Medulla oblongata (tissue), 1 donor: Measurements from ENCODE around the gene SAT2.

Experiments used
- DNase-seq: peaks from one replicate; pipeline ENCODE4 v3.0.0-alpha.2; 2015; ENCODE audit errors: extremely low spot score

SAT2 gene

GRCh38 chr17:7591596-7591995 lies 36.0 kb downstream of the SAT2 start:
- no peak for DNase-seq

GRCh38 chr17:7590743-7591142 lies 36.9 kb downstream of the SAT2 start:
- DNase-seq, result no peak

DNA sequence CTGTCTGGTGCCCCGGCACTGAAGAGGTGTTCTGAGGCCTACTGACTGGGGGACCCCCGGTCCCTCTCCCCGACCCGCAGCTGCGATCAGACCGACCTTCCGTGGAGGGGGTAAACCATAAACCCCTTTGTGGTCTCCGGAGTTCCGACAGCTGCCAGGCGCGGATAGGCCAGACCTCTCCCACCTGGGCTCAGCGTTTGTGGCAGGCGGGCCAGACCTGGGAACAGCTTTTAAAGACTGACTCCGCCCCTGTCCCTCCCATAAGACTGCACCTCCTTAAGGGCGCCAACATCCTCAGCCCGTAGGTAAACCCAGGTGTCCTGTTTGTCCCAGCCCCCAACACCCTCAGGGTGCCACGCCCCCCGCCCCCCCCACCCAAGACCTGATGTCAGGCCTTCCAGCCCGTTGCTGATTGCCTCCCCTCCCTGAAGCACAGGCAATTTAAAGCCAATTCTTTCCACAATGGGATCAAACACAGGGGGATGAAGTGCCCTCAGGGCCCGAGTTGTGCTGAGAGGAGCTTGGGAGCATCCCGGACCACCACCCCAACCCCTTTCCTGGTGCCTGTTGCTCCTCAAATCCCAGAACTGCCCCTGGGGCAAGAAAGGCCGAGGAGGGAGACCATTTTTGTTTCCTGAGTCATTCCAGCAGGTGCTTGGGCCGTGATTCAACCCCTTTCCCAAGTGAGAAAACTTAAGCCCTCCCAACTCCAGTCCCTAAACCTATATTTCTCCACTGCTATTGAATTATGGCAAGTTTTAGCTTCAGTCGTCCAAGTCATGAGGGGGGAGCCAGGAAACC lies 37.5 kb downstream of the SAT2 start, which contains the start of gene SOX15:
Gene SOX15, minus strand, starts transcription at position 204 of the 801 bp plus-strand sequence. CDS start 418 bp downstream, outside the sequence.
- no peak for DNase-seq

GRCh38 chr17:7589204-7589868 lies 38.3 kb downstream of the SAT2 start:
- peak; percentile 90 for DNase-seq

- no peak for DNase-seq
These were observed 38.9 kb downstream of the SAT2 start for GRCh38 chr17:7588553-7589203.

DNA sequence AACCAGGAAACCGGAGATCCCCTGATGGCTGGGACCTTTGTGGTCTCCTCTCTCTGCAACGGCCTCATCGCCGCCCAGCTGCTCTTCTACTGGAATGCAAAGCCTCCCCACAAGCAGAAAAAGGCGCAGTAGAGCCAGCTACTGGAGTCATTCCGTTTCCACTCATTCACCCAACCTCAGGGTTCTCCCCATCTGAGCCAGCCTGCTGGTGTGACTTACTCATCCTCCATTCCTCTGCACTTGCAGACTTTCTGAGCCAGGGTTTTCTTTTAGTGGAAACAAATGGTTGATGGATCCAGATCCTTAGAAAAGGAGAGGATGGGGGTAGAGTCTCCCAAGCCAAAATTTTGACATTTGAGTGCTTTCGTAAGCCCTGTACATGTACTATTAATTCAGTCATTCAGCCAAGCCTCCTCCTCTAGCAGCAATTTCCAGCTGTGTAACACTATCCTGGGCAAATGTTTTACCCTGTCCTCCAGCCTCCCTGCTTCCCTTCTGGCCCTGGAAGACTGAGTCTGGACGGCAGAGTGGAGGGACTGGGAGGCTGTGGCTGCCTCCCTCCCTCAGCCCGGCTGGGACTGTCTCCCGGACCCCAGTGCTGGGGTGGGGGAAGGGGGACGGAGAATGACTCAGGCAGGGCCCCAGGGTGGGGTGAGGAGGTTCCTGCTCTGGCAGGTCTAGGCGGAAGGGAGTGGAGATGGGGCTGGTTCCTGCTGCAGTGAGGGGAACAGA lies 40.0 kb downstream of the SAT2 start:
- no peak for DNase-seq

GRCh38 chr17:7586673-7587419 lies 40.8 kb downstream of the SAT2 start:
- DNase-seq, result no peak

DNA sequence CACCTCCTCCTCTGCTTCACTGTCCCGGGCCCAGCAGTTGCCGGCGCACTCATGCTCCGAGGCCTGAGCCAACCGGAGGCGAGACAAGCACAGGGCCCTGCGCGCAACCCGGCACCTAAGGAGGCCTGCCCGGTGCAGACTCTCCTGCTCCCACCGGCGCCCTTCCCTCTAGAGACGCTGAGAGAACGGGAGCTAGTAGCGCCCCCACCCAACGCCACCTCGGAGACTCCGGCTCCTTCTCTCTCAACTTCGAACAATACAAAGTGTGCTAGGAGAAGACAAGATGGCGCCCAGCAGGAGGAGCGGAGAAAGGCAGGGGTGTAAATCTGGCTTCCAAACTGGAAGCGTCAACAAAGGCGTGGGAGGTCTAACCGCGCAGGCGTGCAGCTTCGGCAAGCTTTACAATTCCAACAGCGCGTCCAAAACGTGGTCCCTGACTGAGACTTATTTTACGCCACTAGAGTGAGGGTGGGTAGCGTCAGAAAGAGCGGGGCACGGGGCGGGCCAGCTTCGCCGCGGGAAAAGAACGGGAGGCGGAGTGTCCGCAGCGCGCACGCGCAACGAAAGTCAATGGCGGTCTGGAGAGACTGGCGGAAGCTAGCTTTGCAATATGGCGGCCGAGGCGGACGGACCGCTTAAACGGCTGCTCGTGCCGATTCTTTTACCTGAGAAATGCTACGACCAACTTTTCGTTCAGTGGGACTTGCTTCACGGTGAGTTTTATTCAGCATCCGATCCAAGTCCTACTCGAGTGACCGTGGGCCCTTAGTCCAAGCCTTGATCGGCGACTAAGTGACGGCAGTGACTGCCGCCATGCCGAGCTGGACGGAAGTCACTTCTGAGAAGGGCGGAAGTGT lies 44.1 kb downstream of the SAT2 start, which contains the start of gene MPDU1:
Gene MPDU1, plus strand, starts transcription at position 600 of the 857 bp plus-strand sequence. Its CDS starts 11 bp downstream, at position 611.
- peak; percentile 97 for DNase-seq

- DNase-seq, result no peak
These were observed 45.0 kb downstream of the SAT2 start for GRCh38 chr17:7582396-7583252.

DNA sequence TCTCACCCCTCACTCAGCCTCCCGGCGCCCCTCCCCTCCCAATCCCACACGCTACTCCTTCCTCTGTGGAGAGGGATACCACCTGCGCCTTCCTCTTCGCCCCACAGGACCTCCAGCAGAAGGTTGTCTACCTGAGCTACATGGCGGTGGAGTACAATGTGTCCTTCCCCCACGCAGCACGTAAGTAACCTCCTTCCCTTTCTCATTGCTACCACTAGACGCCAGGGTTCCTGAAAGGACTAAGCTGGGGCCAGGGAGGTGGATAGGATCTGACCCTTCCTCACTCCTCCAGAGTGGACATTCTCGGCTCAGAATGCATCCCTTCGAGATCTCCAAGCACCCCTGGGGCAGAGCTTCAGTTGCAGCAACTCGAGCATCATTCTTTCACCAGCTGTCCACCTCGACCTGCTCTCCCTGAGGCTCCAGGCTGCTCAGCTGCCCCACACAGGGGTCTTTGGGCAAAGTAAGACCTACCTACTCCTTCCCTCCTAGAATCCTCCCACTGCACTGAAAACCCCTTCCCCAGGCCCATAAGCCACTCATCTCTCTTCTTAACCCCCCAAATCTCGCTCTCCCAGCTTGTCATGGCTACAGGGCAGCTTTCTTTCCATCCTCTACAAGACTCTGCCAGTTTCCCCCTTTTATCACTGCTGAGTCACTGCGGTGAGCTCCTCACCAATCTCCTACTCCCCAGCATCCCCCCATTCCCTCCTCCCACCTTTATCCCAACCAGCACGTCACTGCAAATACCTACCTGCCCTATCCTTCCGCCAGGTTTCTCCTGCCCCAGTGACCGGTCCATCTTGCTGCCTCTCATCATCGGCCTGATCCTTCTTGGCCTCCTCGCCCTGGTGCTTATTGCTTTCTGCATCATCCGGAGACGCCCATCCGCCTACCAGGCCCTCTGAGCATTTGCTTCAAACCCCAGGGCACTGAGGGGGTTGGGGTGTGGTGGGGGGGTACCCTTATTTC lies 46.7 kb downstream of the SAT2 start:
- DNase-seq, result no peak

DNA sequence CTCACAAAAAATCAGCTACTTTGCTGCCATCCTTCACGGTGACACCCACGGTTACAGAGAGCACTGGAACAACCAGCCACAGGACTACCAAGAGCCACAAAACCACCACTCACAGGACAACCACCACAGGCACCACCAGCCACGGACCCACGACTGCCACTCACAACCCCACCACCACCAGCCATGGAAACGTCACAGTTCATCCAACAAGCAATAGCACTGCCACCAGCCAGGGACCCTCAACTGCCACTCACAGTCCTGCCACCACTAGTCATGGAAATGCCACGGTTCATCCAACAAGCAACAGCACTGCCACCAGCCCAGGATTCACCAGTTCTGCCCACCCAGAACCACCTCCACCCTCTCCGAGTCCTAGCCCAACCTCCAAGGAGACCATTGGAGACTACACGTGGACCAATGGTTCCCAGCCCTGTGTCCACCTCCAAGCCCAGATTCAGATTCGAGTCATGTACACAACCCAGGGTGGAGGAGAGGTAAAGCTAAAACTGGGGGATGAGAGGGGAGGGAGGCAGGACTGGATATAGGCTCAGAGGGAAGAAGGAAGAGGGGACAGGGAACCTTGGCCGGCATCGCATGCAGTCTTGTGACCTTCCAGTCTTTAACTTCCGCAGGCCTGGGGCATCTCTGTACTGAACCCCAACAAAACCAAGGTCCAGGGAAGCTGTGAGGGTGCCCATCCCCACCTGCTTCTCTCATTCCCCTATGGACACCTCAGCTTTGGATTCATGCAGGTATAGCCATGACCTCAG lies 47.6 kb downstream of the SAT2 start:
- peak; percentile 41 for DNase-seq

- peak; percentile 83 for DNase-seq
These were observed 48.4 kb downstream of the SAT2 start, which contains the start of gene CD68 for GRCh38 chr17:7579001-7579833. CD68 (plus strand) TSS chr17:7579638; CDS start chr17:7579678, 40 bp downstream.

DNA sequence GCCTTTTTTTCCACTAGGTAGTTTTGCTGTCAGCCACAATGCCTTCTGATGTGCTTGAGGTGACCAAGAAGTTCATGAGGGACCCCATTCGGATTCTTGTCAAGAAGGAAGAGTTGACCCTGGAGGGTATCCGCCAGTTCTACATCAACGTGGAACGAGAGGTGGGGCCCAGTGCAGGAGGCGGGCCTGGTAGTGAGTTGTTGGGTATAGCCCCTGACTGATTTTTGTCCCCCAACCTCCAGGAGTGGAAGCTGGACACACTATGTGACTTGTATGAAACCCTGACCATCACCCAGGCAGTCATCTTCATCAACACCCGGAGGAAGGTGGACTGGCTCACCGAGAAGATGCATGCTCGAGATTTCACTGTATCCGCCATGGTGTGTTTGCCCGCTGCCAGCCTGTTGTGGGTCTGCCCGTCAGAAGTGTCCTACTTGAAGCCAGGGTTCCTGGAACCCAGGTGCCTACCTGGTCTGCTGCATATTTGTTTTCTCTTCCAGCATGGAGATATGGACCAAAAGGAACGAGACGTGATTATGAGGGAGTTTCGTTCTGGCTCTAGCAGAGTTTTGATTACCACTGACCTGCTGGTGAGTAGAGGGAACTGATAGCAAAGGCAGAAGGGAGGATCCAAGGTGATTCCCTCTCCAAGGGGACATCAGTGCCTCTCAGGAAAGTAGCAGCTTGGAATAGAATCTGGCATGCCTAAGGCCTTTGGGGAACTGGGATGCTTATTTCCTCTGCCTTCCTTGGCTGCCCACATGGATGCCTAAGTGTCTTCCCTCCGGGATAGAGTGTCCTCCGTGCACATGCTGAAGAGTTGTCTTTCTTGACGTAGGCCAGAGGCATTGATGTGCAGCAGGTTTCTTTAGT lies 50.1 kb downstream of the SAT2 start:
- no peak for DNase-seq

DNA sequence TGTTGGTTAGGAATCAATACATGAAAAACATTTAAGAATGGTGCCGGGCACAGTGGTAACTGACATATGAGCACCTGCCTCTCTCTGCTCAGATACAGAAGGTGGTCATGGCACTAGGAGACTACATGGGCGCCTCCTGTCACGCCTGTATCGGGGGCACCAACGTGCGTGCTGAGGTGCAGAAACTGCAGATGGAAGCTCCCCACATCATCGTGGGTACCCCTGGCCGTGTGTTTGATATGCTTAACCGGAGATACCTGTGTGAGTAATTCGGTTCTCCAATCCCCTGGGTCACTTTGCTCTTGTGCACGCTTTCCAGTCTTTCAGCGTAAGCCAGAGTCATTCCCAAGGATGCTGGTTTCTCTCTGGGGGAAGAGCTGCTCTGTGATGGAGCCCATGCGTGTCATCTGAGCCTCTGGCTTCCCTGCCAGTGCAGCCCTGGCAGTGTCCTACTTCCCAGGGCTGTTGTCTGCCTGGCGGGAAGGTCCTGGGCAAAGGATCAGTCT lies 51.1 kb downstream of the SAT2 start:
- DNase-seq, result peak; percentile 47
